Endometrium (tissue), 2 donors: ENCODE results near the gene SMAD7.

ENCODE experiments used
- FAIRE-seq: peaks from 2 replicates; lab custom pipeline; 2012; peaks lifted over from hg19 to GRCh38; lab: Jason Lieb, UNC
- donor health status: control.
- donor health status: control.

SMAD7 gene

GRCh38 chr18:48914581-48915251 is 36.0 kb downstream of the SMAD7 start:
- FAIRE-seq = no peak

- FAIRE-seq = no peak
Observed at GRCh38 chr18:48913775-48914174, 37.0 kb downstream of the SMAD7 start.

GRCh38 chr18:48913201-48913600 is 37.6 kb downstream of the SMAD7 start:
- no peak for FAIRE-seq

GRCh38 chr18:48910972-48911545 is 39.7 kb downstream of the SMAD7 start:
- FAIRE-seq = no peak

- FAIRE-seq = no peak
Observed at GRCh38 chr18:48909721-48910120, 41.0 kb downstream of the SMAD7 start.

GRCh38 chr18:48908916-48909315 is 41.8 kb downstream of the SMAD7 start:
- FAIRE-seq = no peak

GRCh38 chr18:48905513-48905912 is 45.3 kb downstream of the SMAD7 start:
- no peak for FAIRE-seq

- no peak for FAIRE-seq
Observed at GRCh38 chr18:48904847-48905394, 45.8 kb downstream of the SMAD7 start.

- no peak for FAIRE-seq
Observed at GRCh38 chr18:48904091-48904490, 46.7 kb downstream of the SMAD7 start.

- FAIRE-seq = no peak
Observed at GRCh38 chr18:48902856-48903601, 47.7 kb downstream of the SMAD7 start.

- no peak for FAIRE-seq
Observed at GRCh38 chr18:48902023-48902855, 48.5 kb downstream of the SMAD7 start.

GRCh38 chr18:48901145-48902022 is 49.4 kb downstream of the SMAD7 start:
- FAIRE-seq = no peak

- FAIRE-seq = no peak
Observed at GRCh38 chr18:48900469-48900868, 50.3 kb downstream of the SMAD7 start.

GRCh38 chr18:48899558-48900174 is 51.1 kb downstream of the SMAD7 start:
- no peak for FAIRE-seq

GRCh38 chr18:48898521-48898920 is 52.2 kb downstream of the SMAD7 start:
- no peak for FAIRE-seq

GRCh38 chr18:48897531-48897930 is 53.2 kb downstream of the SMAD7 start:
- FAIRE-seq = no peak

- no peak for FAIRE-seq
Observed at GRCh38 chr18:48896875-48897511, 53.8 kb downstream of the SMAD7 start.

GRCh38 chr18:48896326-48896874 is 54.4 kb downstream of the SMAD7 start:
- no peak for FAIRE-seq

- FAIRE-seq = no peak
Observed at GRCh38 chr18:48894799-48895346, 55.9 kb downstream of the SMAD7 start.
